ENCODE data around the gene NR2C2. TPM values are rescaled to one million over a fixed set of nuclear protein-coding genes. Genes with fewer than 3 reads are reported as not detected.

The NR2C2 gene
- total and polyA plus RNA-seq, 2 of the 13 experiments (the other 11 are each of a cell fraction or from before 2014, with no cell fraction given), result 7.8 to 11.8 TPM

DNA sequence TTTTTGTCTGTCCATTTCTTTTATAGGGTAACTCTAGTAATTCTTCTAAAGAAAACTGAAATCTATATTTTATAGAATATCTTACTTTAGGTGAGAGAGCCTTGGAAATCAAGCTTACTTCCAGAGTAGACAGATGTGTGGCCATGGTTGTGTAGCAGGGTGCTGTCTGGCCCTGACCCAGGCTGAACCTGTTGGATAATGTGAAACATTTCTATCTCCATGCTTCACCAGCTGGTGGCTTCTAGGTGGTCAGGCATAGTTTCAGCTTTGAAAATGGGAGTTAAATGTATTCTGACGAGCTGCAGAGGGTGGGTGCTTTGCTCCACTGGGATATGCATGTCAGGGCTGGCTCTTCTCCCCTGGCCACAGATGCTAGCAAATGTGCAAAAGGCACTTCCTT lies 20.8 kb upstream of the NR2C2 start:
- ChIA-PET POLR2A (no interaction called here), CTCF (ENCODE audit: low intra/inter-chr PET ratio, low total read pairs) (no interaction called here)
- no peak overlapping the region for H3K9ac ChIP-seq (ENCODE audit: insufficient read depth, low read depth, low read length)
- no peak overlapping the region for H3K27ac ChIP-seq (ENCODE audit: extremely low read length, insufficient read depth, low read length)
- in situ Hi-C loops (cut with HindIII; ENCODE audit: extremely low pct_ligation_motif_present, low pct_unique_long_range_greater_than_20kb), result loop anchor here (10.0 kb wide), 1 partner anchor 118 kb away; no protein-coding TSS in a partner anchor
- BruUV-seq (replicated peaks), result no TSS peak
- no peaks in the 10 kb centered on the region for H3K36me3 ChIP-seq (replicated peaks in 1 of 2; ENCODE audit: control insufficient read depth in 1 of 2, insufficient read depth in 2 of 2, low read length in 2 of 2)
- H2AFZ ChIP-seq (ENCODE audit: low read length), result no peak overlapping the region
- intact Hi-C loops (cut with micrococcal nuclease; ENCODE audit: unreplicated experiment), result loop anchor here (5.0 kb wide), 2 partner anchors 66 to 116 kb away; no protein-coding TSS in a partner anchor
- ATAC-seq (peak; percentile 75), FAIRE-seq (no peak), DNase-seq (ENCODE audit: low spot score) (no peak)
- TF ChIP-seq RBFOX2 (IDR thresholded peaks at IDR 0.05; ENCODE audit: low read depth, low read length), result no peak
- TF ChIP-seq, protein P1, sequence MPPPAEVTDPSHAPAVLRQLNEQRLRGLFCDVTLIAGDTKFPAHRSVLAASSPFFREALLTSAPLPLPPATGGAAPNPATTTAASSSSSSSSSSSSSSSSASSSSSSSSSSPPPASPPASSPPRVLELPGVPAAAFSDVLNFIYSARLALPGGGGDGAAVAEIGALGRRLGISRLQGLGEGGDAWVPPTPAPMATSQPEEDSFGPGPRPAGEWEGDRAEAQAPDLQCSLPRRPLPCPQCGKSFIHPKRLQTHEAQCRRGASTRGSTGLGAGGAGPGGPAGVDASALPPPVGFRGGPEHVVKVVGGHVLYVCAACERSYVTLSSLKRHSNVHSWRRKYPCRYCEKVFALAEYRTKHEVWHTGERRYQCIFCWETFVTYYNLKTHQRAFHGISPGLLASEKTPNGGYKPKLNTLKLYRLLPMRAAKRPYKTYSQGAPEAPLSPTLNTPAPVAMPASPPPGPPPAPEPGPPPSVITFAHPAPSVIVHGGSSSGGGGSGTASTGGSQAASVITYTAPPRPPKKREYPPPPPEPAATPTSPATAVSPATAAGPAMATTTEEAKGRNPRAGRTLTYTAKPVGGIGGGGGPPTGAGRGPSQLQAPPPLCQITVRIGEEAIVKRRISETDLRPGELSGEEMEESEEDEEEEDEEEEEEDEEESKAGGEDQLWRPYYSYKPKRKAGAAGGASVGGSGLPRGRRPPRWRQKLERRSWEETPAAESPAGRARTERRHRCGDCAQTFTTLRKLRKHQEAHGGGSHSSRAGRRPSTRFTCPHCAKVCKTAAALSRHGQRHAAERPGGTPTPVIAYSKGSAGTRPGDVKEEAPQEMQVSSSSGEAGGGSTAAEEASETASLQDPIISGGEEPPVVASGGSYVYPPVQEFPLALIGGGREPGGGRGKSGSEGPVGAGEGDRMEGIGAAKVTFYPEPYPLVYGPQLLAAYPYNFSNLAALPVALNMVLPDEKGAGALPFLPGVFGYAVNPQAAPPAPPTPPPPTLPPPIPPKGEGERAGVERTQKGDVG (CRISPR knock-in tag; IDR thresholded peaks at IDR 0.05; ENCODE audit: borderline replicate concordance), result no peak
- TF ChIP-seq, protein P2, sequence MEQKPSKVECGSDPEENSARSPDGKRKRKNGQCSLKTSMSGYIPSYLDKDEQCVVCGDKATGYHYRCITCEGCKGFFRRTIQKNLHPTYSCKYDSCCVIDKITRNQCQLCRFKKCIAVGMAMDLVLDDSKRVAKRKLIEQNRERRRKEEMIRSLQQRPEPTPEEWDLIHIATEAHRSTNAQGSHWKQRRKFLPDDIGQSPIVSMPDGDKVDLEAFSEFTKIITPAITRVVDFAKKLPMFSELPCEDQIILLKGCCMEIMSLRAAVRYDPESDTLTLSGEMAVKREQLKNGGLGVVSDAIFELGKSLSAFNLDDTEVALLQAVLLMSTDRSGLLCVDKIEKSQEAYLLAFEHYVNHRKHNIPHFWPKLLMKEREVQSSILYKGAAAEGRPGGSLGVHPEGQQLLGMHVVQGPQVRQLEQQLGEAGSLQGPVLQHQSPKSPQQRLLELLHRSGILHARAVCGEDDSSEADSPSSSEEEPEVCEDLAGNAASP (CRISPR knock-in tag; IDR thresholded peaks at IDR 0.05; ENCODE audit: borderline replicate concordance), result peak; percentile 57; the same call in 1 of the 2 replicates
- TF ChIP-seq, protein P3, sequence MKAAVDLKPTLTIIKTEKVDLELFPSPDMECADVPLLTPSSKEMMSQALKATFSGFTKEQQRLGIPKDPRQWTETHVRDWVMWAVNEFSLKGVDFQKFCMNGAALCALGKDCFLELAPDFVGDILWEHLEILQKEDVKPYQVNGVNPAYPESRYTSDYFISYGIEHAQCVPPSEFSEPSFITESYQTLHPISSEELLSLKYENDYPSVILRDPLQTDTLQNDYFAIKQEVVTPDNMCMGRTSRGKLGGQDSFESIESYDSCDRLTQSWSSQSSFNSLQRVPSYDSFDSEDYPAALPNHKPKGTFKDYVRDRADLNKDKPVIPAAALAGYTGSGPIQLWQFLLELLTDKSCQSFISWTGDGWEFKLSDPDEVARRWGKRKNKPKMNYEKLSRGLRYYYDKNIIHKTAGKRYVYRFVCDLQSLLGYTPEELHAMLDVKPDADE (CRISPR knock-in tag; IDR thresholded peaks at IDR 0.05), result no peak
- TF ChIP-seq, protein P4, sequence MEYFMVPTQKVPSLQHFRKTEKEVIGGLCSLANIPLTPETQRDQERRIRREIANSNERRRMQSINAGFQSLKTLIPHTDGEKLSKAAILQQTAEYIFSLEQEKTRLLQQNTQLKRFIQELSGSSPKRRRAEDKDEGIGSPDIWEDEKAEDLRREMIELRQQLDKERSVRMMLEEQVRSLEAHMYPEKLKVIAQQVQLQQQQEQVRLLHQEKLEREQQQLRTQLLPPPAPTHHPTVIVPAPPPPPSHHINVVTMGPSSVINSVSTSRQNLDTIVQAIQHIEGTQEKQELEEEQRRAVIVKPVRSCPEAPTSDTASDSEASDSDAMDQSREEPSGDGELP (IDR thresholded peaks at IDR 0.05; ENCODE audit: borderline replicate concordance, low read depth), result peak; percentile 11; the same call in 1 of the 2 replicates
- peaks cover 0 to 30% of the 10 kb centered on the region in 2 experiments; a peak in 2 of 5 replicates for H3K27me3 ChIP-seq (ENCODE audit: control insufficient read depth in 1 of 2, insufficient read depth in 2 of 2, low read length in 2 of 2)
- H3K9me3 ChIP-seq (ENCODE audit: low read length), result no peaks in the 10 kb centered on the region
- H3K4me2 ChIP-seq (ENCODE audit: low read depth, low read length), result 0 out of 2 replicates have a peak overlapping the region, but pooled peaks have one; percentile 4
- H3K79me2 ChIP-seq (ENCODE audit: insufficient read depth, low read length), result no peaks in the 10 kb centered on the region
- H3K4me1 ChIP-seq (ENCODE audit: insufficient read depth, low read length), result no peaks in the 10 kb centered on the region; the same call in 1 of the 2 replicates
- WGBS (ENCODE audit: low lambda C conversion rate), result 13% methylated on average over 1 of the region's 1 CpG
- H3K4me3 ChIP-seq (replicated peaks in 1 of 3; ENCODE audit: insufficient read depth in 1 of 3, low read depth in 2 of 3, low read length in 3 of 3), result no peak overlapping the region
- H4K20me1 ChIP-seq (ENCODE audit: insufficient read depth, low read length), result no peaks in the 10 kb centered on the region
